Activated naive CD8-positive, alpha-beta T cell treated with anti-CD3 and anti-CD28 coated beads, Interleukin-2, amount 10 ng/mL, durations not matched to agents 7 days and 5 days (primary cell): ENCODE measurements around the gene LTBP4. TPM values are rescaled to one million over a fixed set of nuclear protein-coding genes. Genes with fewer than 3 reads are reported as not detected.

Experiments
- ATAC-seq: fragments of 150-1000 bp; cut with Tn5 transposase; one replicate; pipeline ENCODE4 v1.10.0; 2021; ENCODE audit warnings: low read depth, moderate library complexity
- POLR2A ChIA-PET: fragments of 350-600 bp; sonication (Branson Sonifier 250); formaldehyde crosslinking; loops from one replicate; lab custom pipeline; 2021; ENCODE audit warnings: antibody characterized with exemption; lab: Charles Lee
- DNase-seq: peaks from one replicate; pipeline ENCODE4 v3.0.0; 2021
- H3K27ac Mint-ChIP-seq: one replicate; pipeline ENCODE4 v1.8.0; 2022; ENCODE audit warnings: mild to moderate bottlenecking, mixed read lengths
- H3K27me3 Mint-ChIP-seq: one replicate; pipeline ENCODE4 v1.8.0; 2022; ENCODE audit warnings: mild to moderate bottlenecking, moderate library complexity, mixed read lengths
- H3K36me3 Mint-ChIP-seq: one replicate; pipeline ENCODE4 v1.8.0; 2021; ENCODE audit warnings: mild to moderate bottlenecking, mixed read lengths
- H3K4me1 Mint-ChIP-seq: one replicate; pipeline ENCODE4 v1.8.0; 2021; ENCODE audit warnings: mixed read lengths
- H3K4me3 Mint-ChIP-seq: one replicate; pipeline ENCODE4 v1.8.0; 2022; ENCODE audit warnings: mild to moderate bottlenecking, moderate library complexity, mixed read lengths
- H3K9me3 Mint-ChIP-seq: one replicate; pipeline ENCODE4 v1.8.0; 2021; ENCODE audit warnings: mixed read lengths
- total RNA-seq, 2 experiments: library from RNA; stranded (reverse); gene quantifications; one replicate each; pipeline ENCODE4 v1.2.3, GENCODE V29; 2021

The LTBP4 gene
- total RNA-seq, 2 experiments from 2014 or later: 83.3 to 94.0 TPM

DNA sequence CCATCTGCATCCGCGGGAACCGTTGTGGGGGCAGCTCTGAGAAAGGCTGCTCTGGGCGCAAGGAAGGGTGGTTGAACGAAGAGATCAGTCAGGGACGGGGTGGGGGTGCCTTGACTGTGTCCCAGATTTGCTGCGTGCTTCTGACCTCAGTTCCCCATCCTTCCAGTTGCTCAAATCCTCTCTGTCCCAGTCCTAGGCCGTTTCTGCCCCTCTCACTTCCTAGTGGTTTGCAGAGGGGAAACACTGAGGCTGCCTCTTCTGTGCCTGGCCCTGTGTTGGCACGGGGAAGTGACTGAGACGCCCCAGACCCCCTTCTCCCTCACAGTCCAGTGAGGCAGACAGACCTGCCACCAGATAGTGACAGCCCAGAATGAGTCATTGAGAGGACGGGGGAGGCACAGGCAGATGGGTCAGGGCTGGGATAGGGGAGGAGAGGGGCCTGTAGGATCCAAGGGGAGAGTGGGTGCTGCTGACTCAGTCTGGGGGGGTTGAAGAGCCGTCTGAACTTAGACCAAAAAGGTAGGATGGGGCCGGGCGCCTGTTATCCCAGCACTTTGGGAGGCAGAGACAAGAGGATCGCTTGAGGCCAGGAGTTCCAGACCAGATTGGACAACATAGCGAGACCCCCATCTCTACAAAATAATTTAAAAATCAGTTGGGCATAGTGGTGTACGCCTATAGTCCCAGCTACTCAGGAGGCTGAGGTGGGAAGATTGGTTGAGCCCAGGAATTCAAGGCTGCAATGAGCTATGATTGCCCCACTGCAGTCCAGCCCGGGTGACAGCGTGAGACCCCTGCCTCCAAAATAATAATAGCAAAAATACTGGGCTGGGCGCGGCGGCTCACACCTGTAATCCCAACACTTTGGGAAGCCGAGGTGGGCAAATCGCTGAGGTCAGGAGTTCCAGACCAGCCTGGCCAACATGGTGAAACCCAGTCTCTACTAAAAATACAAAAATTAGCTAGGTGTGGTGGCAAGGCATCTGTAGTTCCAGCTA is 62.8 kb downstream of the LTBP4 start:
- DNase-seq (no peak), ATAC-seq (no peak)
- POLR2A ChIA-PET: interaction anchor here (1.0 to 2.0 kb wide), 4 partner anchors 52 to 155 kb away, joined by 4 to 11 read pairs (median 6); partner anchors contain the start of genes COQ8B, EGLN2, ITPKC and RAB4B
- H3K27me3 Mint-ChIP-seq: no peaks in the 10 kb centered on the region
- peak overlapping the region; percentile 84 for H3K4me3 Mint-ChIP-seq
- peaks cover 6% of the 10 kb centered on the region for H3K36me3 Mint-ChIP-seq
- peaks cover 2% of the 10 kb centered on the region for H3K4me1 Mint-ChIP-seq
- peaks cover under 1% of the 10 kb centered on the region for H3K9me3 Mint-ChIP-seq
- H3K27ac Mint-ChIP-seq: peak overlapping the region; percentile 45

DNA sequence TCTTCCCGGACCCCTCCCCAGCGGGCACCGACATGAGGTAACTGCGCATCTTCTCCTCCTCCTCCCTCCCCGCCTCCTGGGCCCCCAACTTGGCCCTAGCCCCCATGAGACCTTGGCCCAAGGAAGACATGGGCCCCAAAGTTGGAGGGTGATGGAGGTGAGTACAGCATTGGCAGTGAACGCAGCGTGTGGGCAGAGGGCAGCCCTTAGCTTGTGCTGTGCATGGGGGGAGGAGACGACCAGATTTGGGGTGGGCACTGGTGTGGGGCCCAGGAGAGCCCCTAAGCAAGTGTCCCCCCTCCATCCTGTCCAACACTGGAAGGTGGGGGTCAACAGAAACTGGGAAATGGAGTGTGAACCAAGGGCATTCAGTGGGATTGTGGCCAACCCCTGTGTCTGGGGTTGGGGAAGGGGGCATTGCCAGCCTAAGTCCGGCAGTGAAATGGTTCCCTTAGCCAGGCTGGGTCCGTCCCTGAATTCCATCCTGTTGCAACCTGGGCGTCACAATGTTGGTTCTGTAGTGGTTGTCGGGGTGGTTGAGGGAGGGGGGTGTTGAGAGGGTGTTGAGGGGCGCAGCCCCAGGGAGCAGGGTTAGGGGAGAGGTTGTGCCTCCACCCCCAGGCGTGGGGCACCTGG is 65.8 kb downstream of the LTBP4 start:
- Mint-ChIP-seq H3K27me3 (no peaks in the 10 kb centered on the region), H3K4me3 (no peak overlapping the region), H3K36me3 (peaks cover 23% of the 10 kb centered on the region), H3K4me1 (peaks cover 2% of the 10 kb centered on the region), H3K9me3 (peaks cover 5% of the 10 kb centered on the region), H3K27ac (no peak overlapping the region)
- ATAC-seq: no peak
- DNase-seq: no peak
- POLR2A ChIA-PET: no interaction called here

DNA sequence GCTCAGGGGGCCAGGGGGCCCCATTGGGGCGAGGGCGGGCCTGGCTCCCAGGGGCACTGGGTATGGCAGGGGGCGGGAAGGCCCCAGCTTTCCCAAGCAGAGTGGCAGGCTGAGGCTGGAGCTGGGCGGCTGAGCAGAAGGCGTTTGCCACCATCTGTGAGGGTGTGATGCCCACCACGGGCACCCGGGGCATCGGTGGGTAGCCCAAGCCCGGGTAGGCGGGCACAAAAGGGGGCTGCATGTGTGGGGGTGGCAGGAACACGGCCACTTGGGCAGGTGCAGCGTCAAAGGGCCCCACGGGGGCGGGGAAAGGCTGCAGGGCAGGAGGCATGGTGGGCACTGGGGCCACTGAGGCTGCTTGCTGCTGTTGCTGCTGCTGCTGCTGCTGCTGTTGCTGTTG is 66.4 kb downstream of the LTBP4 start:
- H3K27me3 Mint-ChIP-seq: no peaks in the 10 kb centered on the region
- no peak for DNase-seq
- H3K4me3 Mint-ChIP-seq: no peak overlapping the region
- no peak for ATAC-seq
- POLR2A ChIA-PET: no interaction called here
- peaks cover 5% of the 10 kb centered on the region for H3K9me3 Mint-ChIP-seq
- H3K36me3 Mint-ChIP-seq: peaks cover 23% of the 10 kb centered on the region
- no peak overlapping the region for H3K27ac Mint-ChIP-seq
- H3K4me1 Mint-ChIP-seq: peaks cover 2% of the 10 kb centered on the region

DNA sequence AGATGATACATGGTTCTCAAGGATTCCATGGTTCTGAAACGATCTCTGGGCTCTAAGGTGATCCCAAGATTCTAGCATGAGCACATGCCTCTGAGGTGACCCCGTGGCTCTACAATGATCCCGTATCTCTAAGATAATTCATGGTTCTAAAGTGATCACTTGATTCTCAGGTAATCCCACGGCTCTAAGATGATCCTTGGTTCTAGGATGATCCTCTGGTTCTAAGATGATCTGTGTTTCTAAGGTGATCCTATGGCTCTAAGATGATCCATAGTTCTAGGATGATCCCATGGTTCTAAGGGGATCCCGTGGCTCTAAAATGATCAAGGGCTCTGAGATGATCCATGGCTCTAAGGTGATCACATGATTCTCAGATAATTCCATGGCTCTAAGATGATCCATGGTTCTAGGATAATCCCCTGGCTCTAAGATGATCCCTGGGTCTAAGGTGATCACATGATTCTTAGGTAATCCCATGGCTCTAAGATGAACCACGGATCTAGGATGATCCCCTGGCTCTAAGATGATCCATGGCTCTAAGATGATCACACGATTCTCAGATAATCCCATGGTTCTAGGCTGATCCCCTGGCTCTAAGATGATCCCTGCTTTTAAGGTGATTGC is 67.9 kb downstream of the LTBP4 start:
- Mint-ChIP-seq H3K4me1 (no peaks in the 10 kb centered on the region), H3K36me3 (peaks cover 23% of the 10 kb centered on the region)
- POLR2A ChIA-PET: no interaction called here

DNA sequence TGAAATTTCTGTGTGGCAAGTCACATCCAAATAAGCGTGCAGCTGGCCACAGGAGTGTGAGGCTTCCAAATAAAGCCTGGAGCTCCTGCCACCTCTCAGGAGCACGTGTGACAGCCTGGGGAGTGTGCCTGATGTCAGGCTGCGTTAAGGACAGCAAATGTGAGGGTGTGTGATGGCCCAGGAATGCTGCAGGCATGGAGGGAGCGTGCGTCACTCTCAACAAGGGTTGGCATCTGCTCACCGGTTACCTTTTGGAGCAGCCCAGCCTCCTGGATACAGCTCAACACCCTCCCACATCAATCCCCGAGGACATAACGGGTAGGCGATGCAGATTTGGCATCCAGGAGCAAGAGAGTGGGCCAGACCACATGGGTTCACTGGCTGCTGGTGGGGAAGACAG is 70.2 kb downstream of the LTBP4 start:
- Mint-ChIP-seq H3K36me3 (peaks cover 25% of the 10 kb centered on the region), H3K4me1 (no peaks in the 10 kb centered on the region), H3K9me3 (peaks cover 5% of the 10 kb centered on the region), H3K27me3 (no peaks in the 10 kb centered on the region), H3K4me3 (no peak overlapping the region), H3K27ac (no peak overlapping the region)
- POLR2A ChIA-PET: no interaction called here
- ATAC-seq (no peak), DNase-seq (no peak)

More for the DNA sequence above, 67.9 kb downstream of the LTBP4 start:
- DNase-seq (no peak), ATAC-seq (no peak)
- Mint-ChIP-seq H3K27ac (no peak overlapping the region), H3K27me3 (no peaks in the 10 kb centered on the region), H3K4me3 (no peak overlapping the region), H3K9me3 (peaks cover 5% of the 10 kb centered on the region)

DNA sequence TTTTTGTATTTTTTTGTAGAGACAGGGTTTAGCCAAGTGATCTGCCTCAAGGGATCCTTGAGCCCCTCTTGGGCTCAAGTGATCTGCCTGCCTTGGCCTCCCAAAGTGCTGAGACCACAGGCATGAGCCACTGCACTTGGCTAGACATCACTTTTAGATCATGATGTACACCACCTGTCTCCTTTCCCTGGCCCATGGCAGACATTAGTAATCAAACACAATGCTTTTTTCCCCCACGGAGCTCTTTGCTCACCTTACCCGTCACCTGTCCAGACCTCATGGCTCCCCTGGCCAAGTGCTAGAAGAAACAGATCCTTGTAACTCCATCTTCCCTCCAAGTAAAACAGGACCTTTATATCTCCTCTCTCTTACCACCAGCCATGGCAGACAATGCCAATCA is 70.9 kb downstream of the LTBP4 start:
- POLR2A ChIA-PET: no interaction called here
- ATAC-seq: no peak
- Mint-ChIP-seq H3K27ac (no peak overlapping the region), H3K36me3 (peaks cover 25% of the 10 kb centered on the region), H3K9me3 (peaks cover 5% of the 10 kb centered on the region), H3K27me3 (no peaks in the 10 kb centered on the region), H3K4me1 (no peaks in the 10 kb centered on the region), H3K4me3 (no peak overlapping the region)
- no peak for DNase-seq

DNA sequence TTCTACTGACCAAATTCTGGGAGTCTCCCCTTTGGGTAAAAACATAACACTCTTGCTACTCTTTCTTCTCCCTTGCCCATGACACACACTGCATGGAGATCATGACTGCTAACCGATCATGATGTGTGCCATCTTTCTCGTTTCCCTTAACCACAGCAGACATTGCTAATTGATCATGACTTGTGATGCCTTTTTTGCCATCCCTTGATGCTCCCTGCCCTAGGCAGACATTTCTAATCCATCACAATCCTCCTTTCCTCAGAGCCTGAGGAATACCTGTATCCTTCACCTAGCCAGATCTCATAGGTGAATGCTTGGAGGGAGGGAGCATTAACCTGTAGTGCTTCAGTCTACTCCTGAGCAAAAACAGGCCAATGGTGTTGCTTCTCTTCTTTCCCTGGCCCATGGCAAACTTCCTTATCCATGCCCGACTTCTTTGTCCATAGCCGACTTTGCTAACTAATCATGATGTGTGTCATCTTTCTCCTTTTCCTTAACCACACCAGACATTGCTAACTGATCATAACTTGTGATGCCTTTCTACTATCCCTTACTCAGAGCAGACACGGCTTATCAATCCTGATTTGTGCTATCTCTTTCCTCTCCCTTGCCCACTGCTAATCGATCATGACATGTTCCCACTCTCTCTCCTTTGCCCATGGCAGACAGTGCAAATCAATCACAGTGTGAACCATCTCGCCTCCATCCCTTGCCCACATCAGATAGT is 71.6 kb downstream of the LTBP4 start:
- DNase-seq (no peak), ATAC-seq (no peak)
- Mint-ChIP-seq H3K9me3 (peaks cover 5% of the 10 kb centered on the region), H3K4me1 (no peaks in the 10 kb centered on the region), H3K27ac (no peak overlapping the region), H3K36me3 (peaks cover 28% of the 10 kb centered on the region), H3K4me3 (no peak overlapping the region), H3K27me3 (no peaks in the 10 kb centered on the region)
- POLR2A ChIA-PET: no interaction called here

DNA sequence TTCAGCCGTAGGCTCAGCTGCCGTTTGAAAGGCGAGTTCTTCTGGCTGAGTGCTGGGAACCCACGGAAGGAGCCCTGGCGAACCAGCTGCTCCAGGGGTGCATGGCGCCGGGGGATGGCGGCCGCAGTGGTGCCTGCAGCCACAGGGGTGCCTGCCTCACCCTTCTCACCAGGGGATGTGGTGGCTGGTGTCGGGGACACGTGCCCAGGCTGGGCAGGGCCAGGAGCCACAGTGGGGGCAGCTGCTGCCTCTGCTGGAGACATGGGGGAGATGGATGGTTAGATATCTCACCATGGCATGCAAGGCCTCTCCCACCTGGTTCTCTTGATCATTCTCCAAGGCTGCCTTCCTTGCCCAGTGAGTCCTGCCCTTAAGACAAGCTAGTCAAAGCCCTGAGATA is 72.2 kb downstream of the LTBP4 start:
- ATAC-seq (no peak), DNase-seq (no peak)
- Mint-ChIP-seq H3K27ac (no peak overlapping the region), H3K4me3 (no peak overlapping the region), H3K27me3 (no peaks in the 10 kb centered on the region), H3K4me1 (no peaks in the 10 kb centered on the region), H3K9me3 (peaks cover 5% of the 10 kb centered on the region), H3K36me3 (peaks cover 26% of the 10 kb centered on the region)
- POLR2A ChIA-PET: no interaction called here

DNA sequence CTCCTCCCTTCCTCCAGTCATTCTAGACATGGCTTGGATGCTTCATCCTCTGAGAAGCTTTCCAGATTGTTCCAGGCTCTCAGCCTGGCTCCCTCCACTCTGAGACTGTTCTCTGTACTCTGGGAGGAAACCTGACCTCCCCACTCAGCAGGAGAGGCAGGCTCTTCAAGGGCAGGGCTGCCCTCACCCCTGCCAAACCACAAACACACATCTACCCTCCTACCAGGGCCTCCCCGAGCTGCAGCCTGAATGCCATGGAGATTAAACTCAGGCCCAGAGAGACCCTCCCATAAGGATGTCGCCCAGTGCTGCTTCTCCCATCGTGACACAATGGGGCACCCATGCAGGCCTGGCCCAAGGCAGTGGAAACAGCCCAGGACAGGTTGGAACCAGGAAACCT is 73.1 kb downstream of the LTBP4 start:
- Mint-ChIP-seq H3K4me1 (no peaks in the 10 kb centered on the region), H3K27me3 (no peaks in the 10 kb centered on the region), H3K9me3 (peaks cover 2% of the 10 kb centered on the region), H3K36me3 (peaks cover 20% of the 10 kb centered on the region), H3K4me3 (no peak overlapping the region), H3K27ac (no peak overlapping the region)
- ATAC-seq (peak; percentile 30), DNase-seq (no peak)
- POLR2A ChIA-PET: no interaction called here

DNA sequence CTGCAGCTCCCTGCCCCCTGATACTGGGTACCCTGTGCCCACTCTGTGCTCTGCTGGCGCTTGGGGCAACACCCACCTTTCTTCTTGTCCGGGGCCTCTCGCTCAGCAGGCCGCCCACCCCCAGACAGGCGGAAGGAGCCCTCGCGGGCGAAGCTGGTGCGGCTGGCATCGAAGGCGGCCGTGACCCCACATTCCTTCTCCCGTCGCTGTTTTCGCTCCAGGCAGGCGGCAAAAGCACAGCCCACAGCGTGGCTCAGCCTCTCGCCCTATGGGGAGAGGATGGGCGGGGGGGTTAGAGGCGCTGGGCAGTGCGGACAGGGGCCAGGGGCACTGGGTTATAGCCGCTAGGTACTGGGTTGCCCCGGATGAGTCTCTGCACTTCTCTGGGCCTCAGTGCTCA is 76.0 kb downstream of the LTBP4 start:
- Mint-ChIP-seq H3K36me3 (peaks cover 14% of the 10 kb centered on the region), H3K4me3 (no peak overlapping the region), H3K27me3 (no peaks in the 10 kb centered on the region), H3K4me1 (peaks cover 1% of the 10 kb centered on the region), H3K27ac (no peak overlapping the region), H3K9me3 (no peaks in the 10 kb centered on the region)
- ATAC-seq: no peak
- DNase-seq: no peak
- POLR2A ChIA-PET: no interaction called here
